PC-9 (cell line): ENCODE data around the gene ALG5.

Experiments
- EZH2 ChIP-seq: fragments of 200-600 bp; sonication (generic); IDR thresholded peaks from 2 replicates; pipeline ENCODE4 v1.8.0; 2017; ENCODE audit warnings: antibody characterized with exemption, low read depth
- TF ChIP-seq, protein P1 (sequence below): fragments of 200-600 bp; sonication (generic); conservative IDR thresholded peaks from 2 replicates; pipeline ENCODE4 v1.6.1; 2017; ENCODE audit warnings: mixed run types, antibody characterized with exemption, mild to moderate bottlenecking, moderate library complexity

DNA sequence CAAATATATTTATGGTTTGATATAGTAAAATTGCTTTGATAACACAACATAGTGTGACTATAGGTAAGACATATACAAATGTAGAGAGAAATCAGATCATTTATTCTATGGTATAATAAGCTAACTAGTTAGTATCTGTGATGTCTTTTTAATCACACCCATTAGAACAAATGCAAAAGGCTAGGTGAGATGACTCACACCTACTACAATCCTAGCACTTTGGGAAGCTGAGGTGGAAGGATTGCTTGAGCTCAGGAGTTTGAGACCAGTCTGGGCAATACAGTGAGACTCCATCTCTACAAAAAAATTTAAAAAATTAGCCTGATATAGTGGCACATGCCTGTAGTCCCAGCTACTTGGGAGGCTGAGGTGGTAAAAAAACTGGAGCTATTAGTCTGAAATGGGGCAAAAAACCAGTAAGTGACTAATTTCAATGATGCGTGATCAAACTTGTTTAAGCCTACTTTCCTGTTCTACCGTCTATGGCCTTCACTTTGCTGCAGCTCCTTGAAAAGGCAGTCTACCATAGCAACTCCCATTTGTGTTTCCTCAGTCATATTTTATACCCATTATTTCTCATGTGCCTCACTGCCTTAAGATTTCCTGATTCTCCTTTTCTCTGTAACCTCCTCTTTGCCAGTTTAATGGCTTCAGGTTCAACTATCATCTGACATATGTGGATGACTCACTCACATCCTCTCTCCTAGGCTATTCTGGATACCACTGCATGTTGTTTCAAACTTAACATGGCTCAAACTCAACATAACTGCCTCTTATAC is 12.5 kb downstream of the ALG5 start:
- TF ChIP-seq, protein P1, sequence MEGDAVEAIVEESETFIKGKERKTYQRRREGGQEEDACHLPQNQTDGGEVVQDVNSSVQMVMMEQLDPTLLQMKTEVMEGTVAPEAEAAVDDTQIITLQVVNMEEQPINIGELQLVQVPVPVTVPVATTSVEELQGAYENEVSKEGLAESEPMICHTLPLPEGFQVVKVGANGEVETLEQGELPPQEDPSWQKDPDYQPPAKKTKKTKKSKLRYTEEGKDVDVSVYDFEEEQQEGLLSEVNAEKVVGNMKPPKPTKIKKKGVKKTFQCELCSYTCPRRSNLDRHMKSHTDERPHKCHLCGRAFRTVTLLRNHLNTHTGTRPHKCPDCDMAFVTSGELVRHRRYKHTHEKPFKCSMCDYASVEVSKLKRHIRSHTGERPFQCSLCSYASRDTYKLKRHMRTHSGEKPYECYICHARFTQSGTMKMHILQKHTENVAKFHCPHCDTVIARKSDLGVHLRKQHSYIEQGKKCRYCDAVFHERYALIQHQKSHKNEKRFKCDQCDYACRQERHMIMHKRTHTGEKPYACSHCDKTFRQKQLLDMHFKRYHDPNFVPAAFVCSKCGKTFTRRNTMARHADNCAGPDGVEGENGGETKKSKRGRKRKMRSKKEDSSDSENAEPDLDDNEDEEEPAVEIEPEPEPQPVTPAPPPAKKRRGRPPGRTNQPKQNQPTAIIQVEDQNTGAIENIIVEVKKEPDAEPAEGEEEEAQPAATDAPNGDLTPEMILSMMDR, result no peak
- no peak for TF ChIP-seq EZH2
